Activated naive CD8-positive, alpha-beta T cell (primary cell): ENCODE data around the gene CHN2.

Experiments
- H3K27ac Mint-ChIP-seq: one replicate; pipeline ENCODE4 v1.8.0; 2021; ENCODE audit warnings: mixed read lengths
- H3K27me3 Mint-ChIP-seq: one replicate; pipeline ENCODE4 v1.8.0; 2021; ENCODE audit warnings: mixed read lengths
- H3K36me3 Mint-ChIP-seq: one replicate; pipeline ENCODE4 v1.8.0; 2021; ENCODE audit warnings: mixed read lengths
- H3K4me1 Mint-ChIP-seq: one replicate; pipeline ENCODE4 v1.8.0; 2021; ENCODE audit warnings: low read depth, mixed read lengths
- H3K4me3 Mint-ChIP-seq: one replicate; pipeline ENCODE4 v1.8.0; 2021; ENCODE audit warnings: mild to moderate bottlenecking, mixed read lengths
- H3K9me3 Mint-ChIP-seq: one replicate; pipeline ENCODE4 v1.8.0; 2021; ENCODE audit warnings: low read depth, mixed read lengths

The CHN2 gene

DNA sequence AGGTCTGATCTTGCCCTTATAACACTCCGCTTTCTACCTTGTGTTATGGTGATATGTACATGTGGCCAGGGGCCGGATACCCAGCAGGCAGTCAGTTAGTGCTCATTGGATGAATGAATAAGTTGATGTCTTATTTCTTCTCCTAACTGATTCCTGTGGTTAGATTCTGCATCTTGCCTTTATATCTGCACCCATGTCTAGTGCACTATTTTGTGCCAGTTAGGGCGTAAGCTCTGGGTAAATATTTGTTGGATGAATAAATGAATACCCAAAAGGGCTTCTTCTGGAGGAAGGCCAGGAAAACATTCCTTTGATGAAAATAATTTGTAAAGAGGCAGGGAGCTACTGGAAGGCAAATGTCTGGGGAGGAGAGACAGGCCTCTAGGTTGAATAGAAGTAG, 148.2 kb downstream of the CHN2 start:
- no peak overlapping the region for H3K4me3 Mint-ChIP-seq
- H3K27me3 Mint-ChIP-seq = no peaks in the 10 kb centered on the region
- H3K4me1 Mint-ChIP-seq = peaks cover 10% of the 10 kb centered on the region
- H3K36me3 Mint-ChIP-seq = no peaks in the 10 kb centered on the region
- no peak overlapping the region for H3K27ac Mint-ChIP-seq
- H3K9me3 Mint-ChIP-seq = no peaks in the 10 kb centered on the region

GRCh38 chr7:29343399-29343798, 148.8 kb downstream of the CHN2 start:
- Mint-ChIP-seq H3K27ac (no peak overlapping the region), H3K4me1 (peaks cover 4% of the 10 kb centered on the region), H3K27me3 (peaks cover 1% of the 10 kb centered on the region), H3K4me3 (no peak overlapping the region), H3K36me3 (no peaks in the 10 kb centered on the region), H3K9me3 (no peaks in the 10 kb centered on the region)

DNA sequence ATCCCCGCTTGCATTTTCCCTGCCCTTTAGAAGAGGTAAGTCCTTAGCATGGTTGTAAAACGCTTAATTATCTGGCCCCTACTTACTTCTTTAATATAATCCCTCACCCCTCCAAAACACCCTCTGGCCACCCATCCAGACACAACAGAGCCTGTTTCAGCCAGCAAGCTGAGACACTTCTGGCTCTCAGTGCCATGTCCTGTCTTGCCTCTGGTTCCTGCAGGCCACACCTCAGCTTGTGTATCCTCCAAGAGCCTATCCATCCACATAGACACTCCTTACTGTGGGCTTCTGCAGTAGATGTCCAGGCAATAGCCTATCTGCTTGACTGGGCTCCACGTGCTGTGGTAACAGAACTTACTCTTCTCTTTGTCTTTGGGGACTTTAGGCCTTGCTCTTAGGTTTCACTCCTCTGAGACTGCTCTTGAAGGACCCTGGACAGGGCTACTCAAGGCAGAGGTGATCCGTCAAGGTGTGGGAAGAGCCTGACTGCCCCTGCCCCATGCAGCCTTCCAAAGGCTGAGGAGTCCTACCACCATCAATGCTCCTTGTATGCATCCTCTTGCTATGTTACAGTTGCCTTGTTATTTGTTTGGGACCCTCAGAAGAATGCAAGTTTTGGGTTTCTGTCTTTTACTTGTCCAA, 149.9 kb downstream of the CHN2 start:
- Mint-ChIP-seq H3K4me1 (no peaks in the 10 kb centered on the region), H3K36me3 (no peaks in the 10 kb centered on the region)

DNA sequence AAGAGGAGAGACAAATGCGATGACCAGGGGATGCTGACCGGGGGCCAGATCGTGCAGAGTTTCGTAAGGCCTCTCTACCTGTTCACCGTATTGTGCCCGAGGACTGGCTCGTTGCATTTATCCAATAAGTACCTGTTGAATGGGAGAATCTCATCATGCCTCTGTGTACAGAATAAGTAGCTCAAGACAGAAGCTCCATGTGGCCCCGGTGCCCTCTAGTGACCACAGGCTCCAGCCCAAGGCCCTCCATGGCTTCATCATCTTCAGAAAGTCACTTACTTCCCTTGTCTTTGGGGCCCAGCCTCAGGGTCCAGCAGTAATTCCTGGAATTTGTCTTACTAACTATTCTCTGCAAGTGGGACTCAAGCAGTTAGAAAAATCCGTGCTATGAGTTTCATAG, 151.0 kb downstream of the CHN2 start:
- Mint-ChIP-seq H3K36me3 (no peaks in the 10 kb centered on the region), H3K9me3 (no peaks in the 10 kb centered on the region), H3K4me1 (no peaks in the 10 kb centered on the region), H3K27me3 (peaks cover 6% of the 10 kb centered on the region), H3K27ac (no peak overlapping the region), H3K4me3 (no peak overlapping the region)

More for the DNA sequence above, 149.9 kb downstream of the CHN2 start:
- Mint-ChIP-seq H3K27ac (no peak overlapping the region), H3K9me3 (no peaks in the 10 kb centered on the region), H3K4me3 (no peak overlapping the region), H3K27me3 (peaks cover 2% of the 10 kb centered on the region)

GRCh38 chr7:29346231-29346978, 151.8 kb downstream of the CHN2 start:
- Mint-ChIP-seq H3K9me3 (no peaks in the 10 kb centered on the region), H3K4me1 (no peaks in the 10 kb centered on the region), H3K4me3 (no peak overlapping the region), H3K27ac (no peak overlapping the region), H3K27me3 (peaks cover 6% of the 10 kb centered on the region), H3K36me3 (no peaks in the 10 kb centered on the region)

GRCh38 chr7:29349362-29349761, 154.8 kb downstream of the CHN2 start:
- H3K27ac Mint-ChIP-seq = no peak overlapping the region
- no peak overlapping the region for H3K4me3 Mint-ChIP-seq
- no peaks in the 10 kb centered on the region for H3K36me3 Mint-ChIP-seq
- H3K9me3 Mint-ChIP-seq = no peaks in the 10 kb centered on the region
- no peaks in the 10 kb centered on the region for H3K4me1 Mint-ChIP-seq
- H3K27me3 Mint-ChIP-seq = peaks cover 6% of the 10 kb centered on the region

- peaks cover 6% of the 10 kb centered on the region for H3K27me3 Mint-ChIP-seq
- no peak overlapping the region for H3K27ac Mint-ChIP-seq
- H3K9me3 Mint-ChIP-seq = no peaks in the 10 kb centered on the region
- H3K4me3 Mint-ChIP-seq = no peak overlapping the region
- no peaks in the 10 kb centered on the region for H3K36me3 Mint-ChIP-seq
- no peaks in the 10 kb centered on the region for H3K4me1 Mint-ChIP-seq
Observed at GRCh38 chr7:29350351-29350750, 155.8 kb downstream of the CHN2 start.

DNA sequence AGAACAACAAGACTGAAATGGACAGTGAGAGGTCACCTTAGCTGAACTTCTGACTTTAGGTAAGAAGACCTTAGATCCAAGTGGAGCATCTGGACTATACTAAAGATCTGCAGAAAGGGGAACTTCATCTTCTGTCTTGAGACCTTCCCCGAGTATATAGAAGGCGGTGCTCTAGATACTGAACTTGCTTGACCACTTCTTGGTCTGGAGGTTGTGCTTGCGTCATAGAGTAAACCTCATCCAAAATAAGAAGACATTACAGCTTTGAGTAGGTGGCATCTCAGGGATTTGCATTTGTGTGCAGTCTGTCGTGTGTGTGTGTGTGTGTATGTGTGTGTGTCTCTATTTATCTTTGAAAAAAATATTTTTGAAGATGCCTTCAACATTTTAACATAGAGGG, 157.5 kb downstream of the CHN2 start:
- Mint-ChIP-seq H3K36me3 (no peaks in the 10 kb centered on the region), H3K27me3 (peaks cover 6% of the 10 kb centered on the region), H3K4me3 (no peak overlapping the region), H3K9me3 (no peaks in the 10 kb centered on the region), H3K4me1 (no peaks in the 10 kb centered on the region), H3K27ac (no peak overlapping the region)

DNA sequence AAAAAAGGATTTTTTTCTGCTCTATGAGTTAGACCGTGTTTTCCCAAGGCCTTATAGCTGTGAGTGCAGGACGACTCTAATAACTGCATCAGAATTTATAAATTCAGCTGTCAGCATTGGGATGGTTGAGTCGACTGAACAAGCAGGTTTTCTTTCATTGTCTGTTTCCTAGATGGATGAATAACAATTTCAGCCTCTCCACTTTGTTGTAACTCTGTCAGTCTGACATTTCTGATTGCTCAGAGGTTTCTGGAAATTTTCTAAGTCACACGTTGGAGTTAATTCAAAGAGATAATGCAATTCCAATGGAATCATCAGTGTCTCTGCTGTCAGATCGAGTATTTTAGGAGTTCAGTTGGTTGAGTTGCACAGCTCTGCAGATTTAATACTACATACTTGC, 159.2 kb downstream of the CHN2 start:
- H3K36me3 Mint-ChIP-seq = no peaks in the 10 kb centered on the region
- H3K27me3 Mint-ChIP-seq = peaks cover 5% of the 10 kb centered on the region
- H3K27ac Mint-ChIP-seq = no peak overlapping the region
- no peaks in the 10 kb centered on the region for H3K9me3 Mint-ChIP-seq
- no peaks in the 10 kb centered on the region for H3K4me1 Mint-ChIP-seq
- no peak overlapping the region for H3K4me3 Mint-ChIP-seq

GRCh38 chr7:29354340-29354739, 159.8 kb downstream of the CHN2 start:
- no peak overlapping the region for H3K4me3 Mint-ChIP-seq
- H3K9me3 Mint-ChIP-seq = no peaks in the 10 kb centered on the region
- no peaks in the 10 kb centered on the region for H3K4me1 Mint-ChIP-seq
- H3K27ac Mint-ChIP-seq = no peak overlapping the region
- no peaks in the 10 kb centered on the region for H3K36me3 Mint-ChIP-seq
- peaks cover 4% of the 10 kb centered on the region for H3K27me3 Mint-ChIP-seq

- Mint-ChIP-seq H3K4me1 (no peaks in the 10 kb centered on the region), H3K9me3 (no peaks in the 10 kb centered on the region), H3K27me3 (peaks cover 1% of the 10 kb centered on the region), H3K4me3 (no peak overlapping the region), H3K27ac (no peak overlapping the region), H3K36me3 (no peaks in the 10 kb centered on the region)
Observed at GRCh38 chr7:29355388-29355787, 160.8 kb downstream of the CHN2 start.

DNA sequence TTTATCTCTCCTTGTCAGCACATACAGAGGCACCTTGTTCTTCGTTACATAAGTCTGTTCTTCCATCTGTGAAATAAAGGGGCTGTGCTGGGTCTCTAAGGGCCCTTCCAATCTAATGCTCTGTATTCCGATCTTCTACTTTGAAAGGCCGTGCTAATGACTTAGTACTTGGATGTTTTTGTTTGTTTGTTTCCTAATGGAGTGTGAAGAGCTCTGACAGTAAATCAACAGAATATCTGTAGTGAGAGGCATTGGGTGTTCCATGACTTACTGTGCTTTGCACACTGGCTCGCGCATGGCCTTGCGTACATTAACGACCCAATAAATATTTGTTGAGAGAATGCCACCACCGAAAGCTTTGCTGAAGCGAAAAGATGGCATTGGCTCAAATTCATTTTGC, 162.1 kb downstream of the CHN2 start:
- H3K4me3 Mint-ChIP-seq = no peak overlapping the region
- no peaks in the 10 kb centered on the region for H3K36me3 Mint-ChIP-seq
- no peaks in the 10 kb centered on the region for H3K27me3 Mint-ChIP-seq
- H3K27ac Mint-ChIP-seq = no peak overlapping the region
- no peaks in the 10 kb centered on the region for H3K9me3 Mint-ChIP-seq
- H3K4me1 Mint-ChIP-seq = no peaks in the 10 kb centered on the region

DNA sequence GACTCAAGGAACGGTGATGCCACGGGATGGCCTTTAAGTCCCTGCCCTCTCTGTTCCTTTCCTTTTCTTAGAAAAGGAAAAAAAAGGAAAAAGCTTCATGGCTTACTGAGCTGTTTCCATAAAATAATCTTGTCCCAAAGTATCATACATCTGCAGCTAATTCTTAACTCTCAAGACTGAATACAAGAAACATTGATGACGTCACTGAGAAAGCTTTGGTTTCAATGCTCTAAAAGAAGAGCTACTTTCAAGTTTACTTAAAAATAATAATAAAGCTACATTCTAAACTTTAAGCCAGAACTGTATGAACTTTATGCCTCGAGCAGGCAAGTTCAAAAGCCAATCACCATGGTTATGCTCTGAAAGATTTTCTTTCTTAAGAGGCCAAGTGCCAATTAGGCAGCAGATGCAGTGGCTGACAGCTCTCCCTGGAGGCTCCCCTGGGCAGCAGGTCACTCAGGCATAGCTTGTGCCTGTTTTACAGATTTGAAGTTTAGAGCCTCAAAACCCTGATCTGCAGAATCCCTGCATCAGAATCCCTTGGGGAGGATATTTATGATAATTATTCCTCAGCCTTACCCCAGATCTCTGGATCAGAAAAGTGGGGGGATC, 165.0 kb downstream of the CHN2 start:
- Mint-ChIP-seq H3K36me3 (no peaks in the 10 kb centered on the region), H3K27ac (no peak overlapping the region), H3K9me3 (no peaks in the 10 kb centered on the region), H3K4me3 (no peak overlapping the region), H3K27me3 (no peaks in the 10 kb centered on the region), H3K4me1 (no peaks in the 10 kb centered on the region)

GRCh38 chr7:29360633-29361625, 166.4 kb downstream of the CHN2 start:
- Mint-ChIP-seq H3K27ac (no peak overlapping the region), H3K27me3 (no peaks in the 10 kb centered on the region), H3K9me3 (no peaks in the 10 kb centered on the region), H3K36me3 (no peaks in the 10 kb centered on the region), H3K4me1 (no peaks in the 10 kb centered on the region), H3K4me3 (no peak overlapping the region)

DNA sequence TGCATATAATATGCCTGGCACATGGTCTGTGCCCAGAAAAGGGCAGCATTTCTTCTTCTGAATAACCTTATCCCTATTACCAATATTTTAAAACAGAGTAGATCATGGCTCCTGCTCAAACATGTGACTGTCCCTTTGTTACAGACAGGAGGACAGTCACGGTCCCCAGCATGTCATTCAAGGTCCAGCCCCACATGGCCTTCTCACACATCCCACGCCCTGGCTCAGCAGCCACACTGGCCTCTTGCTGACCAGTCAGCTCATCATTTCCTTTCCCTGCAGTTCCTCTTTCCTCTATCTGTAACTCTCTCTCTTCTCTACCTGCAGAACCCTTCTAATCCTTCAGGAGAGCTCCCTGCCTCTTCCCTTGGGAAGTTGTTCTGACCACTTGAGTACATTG, 167.8 kb downstream of the CHN2 start:
- H3K36me3 Mint-ChIP-seq = no peaks in the 10 kb centered on the region

More for the DNA sequence above, 167.8 kb downstream of the CHN2 start:
- H3K4me3 Mint-ChIP-seq = no peak overlapping the region
- H3K9me3 Mint-ChIP-seq = no peaks in the 10 kb centered on the region
- H3K27me3 Mint-ChIP-seq = peaks cover 2% of the 10 kb centered on the region
- no peaks in the 10 kb centered on the region for H3K4me1 Mint-ChIP-seq
- H3K27ac Mint-ChIP-seq = no peak overlapping the region
